ENCODE results near the gene TEX55.
"Not testable (repeated sequence)": the region's sequence is repeated elsewhere in the genome, so short reads cannot be mapped to it uniquely, and the experiment has no call there.

The TEX55 gene

GRCh38 chr3:119145500-119146167, at the start of gene TEX55:
Gene TEX55 (plus strand): TSS chr3:119146165. CDS start chr3:119146190, 25 bp downstream.
- DNase-seq = no peak

- DNase-seq = no peak
Measured at GRCh38 chr3:119098003-119098402, 48.0 kb upstream of the TEX55 start.

GRCh38 chr3:119098619-119099222, 47.2 kb upstream of the TEX55 start:
- DNase-seq = peak; percentile 2

GRCh38 chr3:119099785-119100184, 46.2 kb upstream of the TEX55 start:
- DNase-seq = no peak

- no peak for DNase-seq
Measured at GRCh38 chr3:119104031-119104430, 41.9 kb upstream of the TEX55 start.

- not testable (repeated sequence) for DNase-seq
Measured at GRCh38 chr3:119118330-119118729, 27.6 kb upstream of the TEX55 start.

GRCh38 chr3:119120480-119120879, 25.5 kb upstream of the TEX55 start:
- no peak for DNase-seq

- no peak for DNase-seq
Measured at GRCh38 chr3:119122350-119122749, 23.6 kb upstream of the TEX55 start.

GRCh38 chr3:119125342-119125741, 20.6 kb upstream of the TEX55 start:
- no peak for DNase-seq

GRCh38 chr3:119125742-119126504, 20.0 kb upstream of the TEX55 start:
- DNase-seq = no peak

GRCh38 chr3:119130291-119130690, 15.7 kb upstream of the TEX55 start:
- DNase-seq = not testable (repeated sequence)

GRCh38 chr3:119132291-119132690, 13.7 kb upstream of the TEX55 start:
- not testable (repeated sequence) for DNase-seq

GRCh38 chr3:119139360-119139759, 6.6 kb upstream of the TEX55 start:
- DNase-seq = not testable (repeated sequence)

- DNase-seq = no peak
Measured at GRCh38 chr3:119140466-119140865, 5.5 kb upstream of the TEX55 start.

- DNase-seq = no peak
Measured at GRCh38 chr3:119145128-119145499, 851 bp upstream of the TEX55 start.

GRCh38 chr3:119146578-119147375, 812 bp downstream of the TEX55 start:
- DNase-seq = no peak

- no peak for DNase-seq
Measured at GRCh38 chr3:119147494-119147893, 1.5 kb downstream of the TEX55 start.

GRCh38 chr3:119148493-119149180, 2.7 kb downstream of the TEX55 start:
- DNase-seq = no peak

GRCh38 chr3:119149484-119149883, 3.5 kb downstream of the TEX55 start:
- no peak for DNase-seq

GRCh38 chr3:119156868-119157267, 10.9 kb downstream of the TEX55 start:
- no peak for DNase-seq

GRCh38 chr3:119157971-119158370, 12.0 kb downstream of the TEX55 start:
- no peak for DNase-seq

- no peak for DNase-seq
Measured at GRCh38 chr3:119160361-119160760, 14.4 kb downstream of the TEX55 start.

- DNase-seq = no peak
Measured at GRCh38 chr3:119160815-119161214, 14.8 kb downstream of the TEX55 start.
